Mesendoderm (in vitro differentiated cells): ENCODE results near the gene CEP104.

Experiments used
- DNase-seq: peaks from one replicate; pipeline ENCODE4 v3.0.0; 2013
- H2AK5ac ChIP-seq: 2 replicates; pipeline ENCODE4 v1.6.1; 2013; ENCODE audit warnings: low read length, inconsistent platforms
- H2BK120ac ChIP-seq: 2 replicates; pipeline ENCODE4 v1.6.1; 2013; ENCODE audit warnings: low read depth, mild to moderate bottlenecking, low read length, moderate library complexity, mixed read lengths
- H2BK15ac ChIP-seq: replicated peaks from 2 replicates; pipeline ENCODE4 v1.6.1; 2013; ENCODE audit warnings: low read depth, mild to moderate bottlenecking, moderate library complexity
- H2BK5ac ChIP-seq: 2 replicates; pipeline ENCODE4 v1.6.1; 2013; ENCODE audit warnings: low read length, inconsistent platforms
- H3K18ac ChIP-seq: 2 replicates; pipeline ENCODE4 v1.6.1; 2013; ENCODE audit warnings: mild to moderate bottlenecking, low read length, mixed read lengths
- H3K23ac ChIP-seq: one replicate; pipeline ENCODE4 v1.6.1; 2013; ENCODE audit warnings: low read length
- H3K27ac ChIP-seq: 2 replicates; pipeline ENCODE4 v1.5.1; 2013; ENCODE audit warnings: low read depth, mild to moderate bottlenecking, inconsistent platforms, low read length, moderate library complexity
- H3K27me3 ChIP-seq: 2 replicates; pipeline ENCODE4 v1.6.1; 2013; ENCODE audit warnings: low read length, control low read depth, mild to moderate bottlenecking, inconsistent platforms; ENCODE audit not compliant: insufficient read depth, poor library complexity
- H3K36me3 ChIP-seq: 2 replicates; pipeline ENCODE4 v1.6.1; 2013; ENCODE audit warnings: low read length, inconsistent platforms; ENCODE audit not compliant: control insufficient read depth, insufficient read depth
- H3K4ac ChIP-seq: one replicate; pipeline ENCODE4 v1.6.1; 2013; ENCODE audit warnings: low read depth, mild to moderate bottlenecking, low read length, moderate library complexity
- H3K4me1 ChIP-seq: 2 replicates; pipeline ENCODE4 v1.6.1; 2013; ENCODE audit warnings: low read depth, low read length, inconsistent platforms; ENCODE audit not compliant: control insufficient read depth
- H3K4me2 ChIP-seq: 2 replicates; pipeline ENCODE4 v1.6.1; 2013; ENCODE audit warnings: low read length
- H3K4me3 ChIP-seq: 2 replicates; pipeline ENCODE4 v1.5.1; 2013; ENCODE audit warnings: mild to moderate bottlenecking, low read length
- H3K56ac ChIP-seq: one replicate; pipeline ENCODE4 v1.6.1; 2013; ENCODE audit warnings: low read length
- H3K79me1 ChIP-seq: 2 replicates; pipeline ENCODE4 v1.6.1; 2013; ENCODE audit warnings: low read length, inconsistent platforms
- H3K79me2 ChIP-seq: 2 replicates; pipeline ENCODE4 v1.6.1; 2013; ENCODE audit warnings: mild to moderate bottlenecking, low read length; ENCODE audit not compliant: control insufficient read depth, insufficient read depth
- H3K9ac ChIP-seq: 2 replicates; pipeline ENCODE4 v1.6.1; 2013; ENCODE audit warnings: low read length, inconsistent platforms
- H4K5ac ChIP-seq: one replicate; pipeline ENCODE4 v1.6.1; 2013; ENCODE audit warnings: low read length
- H4K8ac ChIP-seq: one replicate; pipeline ENCODE4 v1.6.1; 2013; ENCODE audit warnings: low read depth, mild to moderate bottlenecking, control low read depth, low read length, moderate library complexity
- WGBS: extraction: QIAGEN DNeasy Blood & Tissue Kit; methylation state at CpG from one replicate; pipeline ENCODE4 v1.1.7; 2013; ENCODE audit warnings: low lambda C conversion rate, missing lambda C conversion rate; ENCODE audit not compliant: insufficient coverage; ENCODE audit errors: extremely low coverage; 5-methylcytosine and 5-hydroxymethylcytosine counted together

The CEP104 gene

DNA sequence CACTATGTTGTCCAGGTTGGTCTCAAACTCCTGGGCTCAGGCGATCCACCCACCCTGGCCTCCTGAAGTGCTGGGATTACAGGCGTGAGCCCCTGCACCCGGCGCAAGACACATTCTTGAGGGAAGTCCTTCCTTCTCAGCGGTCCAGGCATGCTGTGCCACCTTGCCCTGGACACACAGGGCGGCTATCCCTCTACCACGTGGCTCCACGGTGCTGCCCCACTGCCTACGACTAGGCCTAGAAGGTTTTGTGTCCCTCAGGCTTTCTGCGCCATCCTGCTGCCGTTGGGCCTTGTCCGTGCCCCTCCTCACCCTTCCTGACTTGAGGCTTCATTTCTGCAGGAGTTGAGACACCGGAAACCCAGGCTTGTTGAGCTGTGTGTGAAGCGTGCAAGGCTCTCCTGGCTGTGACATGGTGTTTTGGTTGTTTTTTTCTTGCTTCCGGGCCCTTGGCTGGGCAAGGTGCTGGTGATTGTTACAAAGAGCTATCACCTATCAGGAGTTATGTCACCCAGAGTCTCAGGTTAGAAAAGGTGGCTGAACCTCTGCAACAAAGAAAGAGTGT, 29.2 kb upstream of the CEP104 start:
- Histone ChIP-seq H3K4me1 (no peaks in the 10 kb centered on the region), H3K9ac (no peak overlapping the region), H3K36me3 (peaks cover 1% of the 10 kb centered on the region), H3K4me2 (no peak overlapping the region), H2AK5ac (no peak overlapping the region), H3K4ac (no peak overlapping the region), H3K79me2 (no peaks in the 10 kb centered on the region), H3K27me3 (no peaks in the 10 kb centered on the region), H3K79me1 (no peaks in the 10 kb centered on the region), H3K56ac (no peak overlapping the region), H3K27ac (no peak overlapping the region), H2BK120ac (no peak overlapping the region), H2BK15ac (no peak overlapping the region), H4K8ac (no peak overlapping the region), H2BK5ac (no peak overlapping the region), H3K18ac (no peak overlapping the region), H3K4me3 (no peak overlapping the region), H4K5ac (no peak overlapping the region), H3K23ac (no peak overlapping the region)
- WGBS: no CpG with 5 or more reads among the region's 15 CpGs
- DNase-seq: no peak

DNA sequence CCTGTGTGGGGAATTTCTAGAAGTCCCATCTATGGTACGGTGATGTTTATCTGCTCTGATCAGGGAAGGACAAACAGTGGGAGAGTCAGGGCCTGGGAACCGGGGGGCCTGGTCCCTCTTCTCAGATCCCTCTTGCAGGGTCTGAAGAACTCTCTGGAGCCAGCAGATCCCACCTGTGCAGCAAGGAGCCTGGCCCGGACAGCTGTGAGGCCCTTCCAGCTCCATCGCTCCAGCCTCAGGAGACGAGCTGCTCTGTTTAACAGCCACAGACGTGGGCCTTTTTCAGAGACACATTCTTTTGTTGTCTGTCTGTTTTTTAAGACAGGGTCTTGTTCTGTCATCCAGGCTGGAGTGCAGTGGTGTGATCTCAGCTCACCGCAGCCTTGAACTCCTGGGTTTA, 28.6 kb upstream of the CEP104 start:
- Histone ChIP-seq H3K18ac (no peak overlapping the region), H2AK5ac (no peak overlapping the region), H3K4me3 (no peak overlapping the region), H2BK5ac (no peak overlapping the region), H3K79me1 (no peaks in the 10 kb centered on the region), H3K27ac (no peak overlapping the region), H3K36me3 (peaks cover 1% of the 10 kb centered on the region), H4K8ac (no peak overlapping the region), H3K9ac (no peak overlapping the region), H2BK15ac (no peak overlapping the region), H3K27me3 (no peaks in the 10 kb centered on the region), H3K56ac (no peak overlapping the region), H2BK120ac (no peak overlapping the region), H3K23ac (no peak overlapping the region), H3K4me1 (no peaks in the 10 kb centered on the region), H3K79me2 (no peaks in the 10 kb centered on the region), H4K5ac (no peak overlapping the region), H3K4ac (no peak overlapping the region), H3K4me2 (no peak overlapping the region)
- WGBS: no CpG with 5 or more reads among the region's 7 CpGs
- no peak for DNase-seq

DNA sequence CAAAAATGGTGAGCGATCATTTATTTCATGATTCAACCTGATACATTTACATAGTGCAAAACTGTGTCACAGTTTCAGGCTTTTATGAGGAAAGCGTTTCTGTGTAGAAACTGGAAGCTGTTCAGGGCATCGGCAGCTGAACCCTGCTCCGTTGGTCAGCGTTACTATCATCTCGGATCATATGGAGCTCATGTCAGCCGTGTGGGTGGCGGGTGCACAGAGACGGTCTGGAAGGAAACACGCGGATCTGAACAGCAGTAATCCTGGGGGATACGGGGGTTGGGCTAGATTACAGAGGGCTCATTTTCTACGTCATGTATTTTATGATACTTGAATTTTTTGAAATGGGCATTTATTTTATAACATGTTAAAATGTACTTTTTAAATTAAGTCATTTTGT, 28.0 kb upstream of the CEP104 start:
- no peak for DNase-seq
- no peak overlapping the region for H4K8ac ChIP-seq
- no peak overlapping the region for H2AK5ac ChIP-seq
- H3K79me2 ChIP-seq: no peaks in the 10 kb centered on the region
- no peak overlapping the region for H3K18ac ChIP-seq
- no peaks in the 10 kb centered on the region for H3K27me3 ChIP-seq
- H3K4me1 ChIP-seq: no peaks in the 10 kb centered on the region
- H3K56ac ChIP-seq: no peak overlapping the region
- no peak overlapping the region for H4K5ac ChIP-seq
- H3K4me3 ChIP-seq: no peak overlapping the region
- no peak overlapping the region for H3K9ac ChIP-seq
- no peak overlapping the region for H2BK120ac ChIP-seq
- H3K4ac ChIP-seq: no peak overlapping the region
- peaks cover 1% of the 10 kb centered on the region for H3K36me3 ChIP-seq
- H3K23ac ChIP-seq: no peak overlapping the region
- no peak overlapping the region for H2BK5ac ChIP-seq
- H3K4me2 ChIP-seq: no peak overlapping the region
- H3K27ac ChIP-seq: no peak overlapping the region
- no peaks in the 10 kb centered on the region for H3K79me1 ChIP-seq
- no peak overlapping the region for H2BK15ac ChIP-seq
- no CpG with 5 or more reads among the region's 13 CpGs for WGBS

DNA sequence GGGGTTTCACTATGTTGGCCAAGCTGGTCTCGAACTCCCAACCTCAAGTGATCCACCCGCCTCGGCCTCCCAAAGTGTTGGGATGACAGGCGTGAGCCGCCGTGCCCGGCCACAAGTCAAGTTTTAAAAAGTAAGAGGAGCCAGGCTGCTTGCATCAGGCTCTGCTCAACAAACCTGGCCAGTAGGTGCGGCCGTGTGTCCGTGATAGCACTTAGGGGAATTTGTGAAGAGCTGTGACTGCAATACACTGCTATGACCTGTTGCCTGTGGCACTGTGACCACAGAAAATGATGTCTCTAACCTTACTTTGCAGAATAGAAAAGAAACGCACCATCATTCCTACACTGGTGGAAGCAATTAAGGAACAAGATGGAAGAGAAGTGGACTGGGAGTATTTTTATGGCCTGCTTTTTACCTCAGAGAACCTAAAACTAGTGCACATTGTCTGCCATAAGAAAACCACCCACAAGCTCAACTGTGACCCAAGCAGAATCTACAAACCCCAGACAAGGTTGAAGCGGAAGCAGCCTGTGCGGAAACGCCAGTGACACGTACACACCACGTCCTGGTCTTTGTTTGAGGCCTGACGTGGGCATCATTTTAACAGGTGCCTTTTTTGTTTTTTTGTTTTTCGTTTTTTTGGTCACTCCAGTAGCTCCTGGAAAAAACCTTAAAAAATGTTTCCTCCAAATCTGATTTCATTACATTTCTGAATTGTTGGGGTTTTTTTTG, 26.3 kb upstream of the CEP104 start:
- Histone ChIP-seq H3K4me1 (no peaks in the 10 kb centered on the region), H3K36me3 (no peaks in the 10 kb centered on the region), H3K4me3 (no peak overlapping the region), H2AK5ac (no peak overlapping the region), H2BK5ac (no peak overlapping the region), H3K4ac (no peak overlapping the region), H3K23ac (no peak overlapping the region), H3K79me1 (no peaks in the 10 kb centered on the region), H3K9ac (no peak overlapping the region), H3K56ac (no peak overlapping the region), H3K27me3 (no peaks in the 10 kb centered on the region), H2BK15ac (no peak overlapping the region), H3K18ac (no peak overlapping the region), H3K79me2 (no peaks in the 10 kb centered on the region), H4K8ac (no peak overlapping the region), H4K5ac (no peak overlapping the region), H3K4me2 (no peak overlapping the region), H3K27ac (no peak overlapping the region), H2BK120ac (no peak overlapping the region)
- no CpG with 5 or more reads among the region's 18 CpGs for WGBS
- DNase-seq: no peak

DNA sequence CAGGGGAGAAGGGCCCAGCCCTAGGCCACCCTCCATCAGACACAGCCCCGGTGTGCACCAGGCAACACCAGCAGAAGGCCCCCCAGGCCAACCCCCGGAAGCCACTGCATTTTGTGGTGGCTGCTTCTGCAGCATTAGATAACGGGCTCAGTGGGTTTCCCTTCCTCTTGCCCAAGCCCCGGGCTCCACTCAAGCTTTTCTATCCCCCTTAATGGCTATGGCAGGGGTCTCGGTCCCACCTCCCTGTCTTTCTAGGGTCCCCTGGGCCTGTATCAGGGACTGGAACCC, 24.1 kb upstream of the CEP104 start:
- no peak for DNase-seq
- Histone ChIP-seq H3K4me3 (no peak overlapping the region), H3K9ac (no peak overlapping the region), H3K27ac (no peak overlapping the region), H3K23ac (no peak overlapping the region), H3K27me3 (no peaks in the 10 kb centered on the region), H3K18ac (no peak overlapping the region), H2BK5ac (no peak overlapping the region), H4K8ac (no peak overlapping the region), H3K36me3 (no peaks in the 10 kb centered on the region), H2BK15ac (no peak overlapping the region), H3K4ac (no peak overlapping the region), H3K79me2 (no peaks in the 10 kb centered on the region), H4K5ac (no peak overlapping the region), H3K79me1 (no peaks in the 10 kb centered on the region), H3K56ac (no peak overlapping the region), H2AK5ac (no peak overlapping the region), H3K4me1 (no peaks in the 10 kb centered on the region), H3K4me2 (no peak overlapping the region), H2BK120ac (no peak overlapping the region)
- no CpG with 5 or more reads among the region's 5 CpGs for WGBS
